ENCODE results near the gene CCDC157. TPM values are rescaled to one million over a fixed set of nuclear protein-coding genes. Genes with fewer than 3 reads are reported as not detected.

CCDC157 gene
- total RNA-seq, 4 donors from 2014 or later: 1.4 to 5.2 (median 3.3) TPM

- intact Hi-C loops (cut with DNase I; ENCODE audit: low total_unique reads) (no loop called here), in situ Hi-C loops (cut with MboI; ENCODE audit: low pct_ligation_motif_present in 1 of 4, low pct_unique_long_range_greater_than_20kb in 1 of 4, low sequenced_read_pairs in 3 of 4) (loop anchor here in 1 of 4 donors (25.0 kb wide), 1 partner anchor 259 kb away; no protein-coding TSS in a partner anchor)
- no peaks in the 10 kb centered on the region for H3K27me3 ChIP-seq
- H3K4me3 ChIP-seq: no peak overlapping the region
- TF ChIP-seq EP300 (IDR thresholded peaks at IDR 0.05; ENCODE audit: low read depth) (no peak), CTCF (IDR thresholded peaks at IDR 0.05) (no peak), POLR2A (IDR thresholded peaks at IDR 0.05) (no peak), POLR2AphosphoS5 (IDR thresholded peaks at IDR 0.05) (no peak)
- H3K4me1 ChIP-seq: no peaks in the 10 kb centered on the region
- WGBS, 2 donors (ENCODE audit: low coverage in 1 of 2): 91% methylated on average over 9 of the region's 9 CpGs; no CpG with 5 or more reads in 1 of the 2 donors
- no peaks in the 10 kb centered on the region for H3K36me3 ChIP-seq
- no peak overlapping the region for H3K27ac ChIP-seq
- no peak for DNase-seq
- no peaks in the 10 kb centered on the region for H3K9me3 ChIP-seq
These were observed 14.5 kb downstream of the CCDC157 start for GRCh38 chr22:30371321-30371720.

- TF ChIP-seq POLR2AphosphoS5 (IDR thresholded peaks at IDR 0.05) (no peak), CTCF (IDR thresholded peaks at IDR 0.05) (no peak), EP300 (IDR thresholded peaks at IDR 0.05; ENCODE audit: low read depth) (no peak), POLR2A (IDR thresholded peaks at IDR 0.05) (no peak)
- in situ Hi-C loops (cut with MboI; ENCODE audit: low pct_ligation_motif_present in 1 of 4, low pct_unique_long_range_greater_than_20kb in 1 of 4, low sequenced_read_pairs in 3 of 4): loop anchor here in 1 of 4 donors (25.0 kb wide), 1 partner anchor 260 kb away; no protein-coding TSS in a partner anchor
- WGBS, 2 donors (ENCODE audit: low coverage in 1 of 2): 65 to 75% methylated on average over 4 to 13 of the region's 13 CpGs
- Histone ChIP-seq H3K27me3 (no peaks in the 10 kb centered on the region), H3K27ac (no peak overlapping the region), H3K4me1 (no peaks in the 10 kb centered on the region), H3K36me3 (no peaks in the 10 kb centered on the region), H3K4me3 (no peak overlapping the region), H3K9me3 (no peaks in the 10 kb centered on the region)
- DNase-seq: no peak
- intact Hi-C loops (cut with DNase I; ENCODE audit: low total_unique reads): no loop called here
These were observed 15.2 kb downstream of the CCDC157 start for GRCh38 chr22:30371981-30372380.

GRCh38 chr22:30372915-30373314 lies 16.1 kb downstream of the CCDC157 start:
- TF ChIP-seq POLR2A (IDR thresholded peaks at IDR 0.05) (no peak), POLR2AphosphoS5 (IDR thresholded peaks at IDR 0.05) (no peak), CTCF (IDR thresholded peaks at IDR 0.05) (no peak), EP300 (IDR thresholded peaks at IDR 0.05; ENCODE audit: low read depth) (no peak)
- 44% methylated on average over 5 of the region's 8 CpGs; no CpG with 5 or more reads in 1 of the 2 donors for WGBS, 2 donors (ENCODE audit: low coverage in 1 of 2)
- Histone ChIP-seq H3K27ac (no peak overlapping the region), H3K36me3 (no peaks in the 10 kb centered on the region), H3K4me1 (no peaks in the 10 kb centered on the region), H3K27me3 (no peaks in the 10 kb centered on the region), H3K4me3 (no peak overlapping the region), H3K9me3 (no peaks in the 10 kb centered on the region)
- intact Hi-C loops (cut with DNase I; ENCODE audit: low total_unique reads): no loop called here
- in situ Hi-C loops (cut with MboI; ENCODE audit: low pct_ligation_motif_present in 1 of 4, low pct_unique_long_range_greater_than_20kb in 1 of 4, low sequenced_read_pairs in 3 of 4): loop anchor here in 1 of 4 donors (25.0 kb wide), 1 partner anchor 261 kb away; no protein-coding TSS in a partner anchor
- DNase-seq: no peak

GRCh38 chr22:30373331-30374325 lies 16.8 kb downstream of the CCDC157 start:
- Histone ChIP-seq H3K27ac (no peak overlapping the region), H3K4me3 (no peak overlapping the region), H3K9me3 (no peaks in the 10 kb centered on the region), H3K36me3 (no peaks in the 10 kb centered on the region), H3K27me3 (no peaks in the 10 kb centered on the region), H3K4me1 (no peaks in the 10 kb centered on the region)
- in situ Hi-C loops (cut with MboI; ENCODE audit: low pct_ligation_motif_present in 1 of 4, low pct_unique_long_range_greater_than_20kb in 1 of 4, low sequenced_read_pairs in 3 of 4): loop anchor here in 1 of 4 donors (25.0 kb wide), 1 partner anchor 261 kb away; no protein-coding TSS in a partner anchor
- TF ChIP-seq EP300 (IDR thresholded peaks at IDR 0.05; ENCODE audit: low read depth): no peak
- TF ChIP-seq POLR2AphosphoS5 (IDR thresholded peaks at IDR 0.05): no peak
- TF ChIP-seq POLR2A (IDR thresholded peaks at IDR 0.05): no peak
- TF ChIP-seq CTCF (IDR thresholded peaks at IDR 0.05): no peak
- DNase-seq: no peak
- WGBS, 2 donors (ENCODE audit: low coverage in 1 of 2): 89% methylated on average over 32 of the region's 33 CpGs; no CpG with 5 or more reads in 1 of the 2 donors
- intact Hi-C loops (cut with DNase I; ENCODE audit: low total_unique reads): no loop called here

Data from transverse colon (tissue), 4 donors.